Measurements from ENCODE around the gene CNDP2.

Gene CNDP2

GRCh38 chr18:74531043-74531442 is 34.9 kb downstream of the CNDP2 start:
- Histone ChIP-seq H4K5ac (ENCODE audit: low read length) (no peak overlapping the region), H2BK15ac (replicated peaks; ENCODE audit: low read depth) (no peak overlapping the region), H3K4me1 (ENCODE audit: control insufficient read depth, low read depth, low read length) (no peaks in the 10 kb centered on the region), H3K56ac (ENCODE audit: low read length) (no peak overlapping the region), H3K27me3 (ENCODE audit: insufficient read depth, low read length, poor library complexity) (no peaks in the 10 kb centered on the region), H2BK120ac (ENCODE audit: low read depth, low read length) (no peak overlapping the region), H3K9ac (ENCODE audit: low read length) (no peak overlapping the region), H3K4me3 (ENCODE audit: low read length) (no peak overlapping the region), H3K27ac (ENCODE audit: low read depth, low read length) (no peak overlapping the region), H3K4ac (ENCODE audit: low read depth, low read length) (no peak overlapping the region), H2AK5ac (ENCODE audit: low read length) (no peak overlapping the region), H3K36me3 (ENCODE audit: control insufficient read depth, insufficient read depth, low read length) (no peaks in the 10 kb centered on the region), H3K79me2 (ENCODE audit: control insufficient read depth, insufficient read depth, low read length) (no peaks in the 10 kb centered on the region), H3K23ac (ENCODE audit: low read length) (no peak overlapping the region), H2BK5ac (ENCODE audit: low read length) (no peak overlapping the region), H3K4me2 (ENCODE audit: low read length) (no peak overlapping the region), H4K8ac (ENCODE audit: low read depth, low read length) (no peak overlapping the region), H3K79me1 (ENCODE audit: low read length) (no peaks in the 10 kb centered on the region), H3K18ac (ENCODE audit: low read length) (no peak overlapping the region)
- no CpG with 5 or more reads among the region's 7 CpGs for WGBS (ENCODE audit: extremely low coverage, insufficient coverage, low lambda C conversion rate)
- no peak for DNase-seq

- no peak overlapping the region for H3K27ac ChIP-seq (ENCODE audit: low read depth, low read length)
- H3K36me3 ChIP-seq (ENCODE audit: control insufficient read depth, insufficient read depth, low read length), result no peaks in the 10 kb centered on the region
- H3K79me1 ChIP-seq (ENCODE audit: low read length), result no peaks in the 10 kb centered on the region
- no peaks in the 10 kb centered on the region for H3K4me1 ChIP-seq (ENCODE audit: control insufficient read depth, low read depth, low read length)
- H3K27me3 ChIP-seq (ENCODE audit: insufficient read depth, low read length, poor library complexity), result no peaks in the 10 kb centered on the region
- WGBS (ENCODE audit: extremely low coverage, insufficient coverage, low lambda C conversion rate), result no CpG with 5 or more reads among the region's 9 CpGs
- H3K18ac ChIP-seq (ENCODE audit: low read length), result no peak overlapping the region
- no peak overlapping the region for H3K56ac ChIP-seq (ENCODE audit: low read length)
- H2AK5ac ChIP-seq (ENCODE audit: low read length), result no peak overlapping the region
- no peaks in the 10 kb centered on the region for H3K79me2 ChIP-seq (ENCODE audit: control insufficient read depth, insufficient read depth, low read length)
- no peak for DNase-seq
- H3K4me3 ChIP-seq (ENCODE audit: low read length), result no peak overlapping the region
- peak overlapping the region; percentile 9 for H3K23ac ChIP-seq (ENCODE audit: low read length)
- H2BK5ac ChIP-seq (ENCODE audit: low read length), result no peak overlapping the region
- H3K9ac ChIP-seq (ENCODE audit: low read length), result no peak overlapping the region
- no peak overlapping the region for H4K5ac ChIP-seq (ENCODE audit: low read length)
- no peak overlapping the region for H2BK120ac ChIP-seq (ENCODE audit: low read depth, low read length)
- H3K4me2 ChIP-seq (ENCODE audit: low read length), result no peak overlapping the region
- H2BK15ac ChIP-seq (replicated peaks; ENCODE audit: low read depth), result no peak overlapping the region
- no peak overlapping the region for H3K4ac ChIP-seq (ENCODE audit: low read depth, low read length)
- no peak overlapping the region for H4K8ac ChIP-seq (ENCODE audit: low read depth, low read length)
Observed at GRCh38 chr18:74532511-74533025, 36.4 kb downstream of the CNDP2 start.

- no peak overlapping the region for H3K56ac ChIP-seq (ENCODE audit: low read length)
- no CpG with 5 or more reads among the region's 12 CpGs for WGBS (ENCODE audit: extremely low coverage, insufficient coverage, low lambda C conversion rate)
Observed at GRCh38 chr18:74533666-74534065, 37.5 kb downstream of the CNDP2 start.

GRCh38 chr18:74534150-74534969 is 38.2 kb downstream of the CNDP2 start, which contains the start of gene CNDP1:
Gene CNDP1 (plus strand): TSS chr18:74534500. CDS start chr18:74534668, 168 bp downstream.
- no peak within 1 kb of the TSS for H3K56ac ChIP-seq (ENCODE audit: low read length)
- no peaks in the 10 kb centered on the region for H3K79me1 ChIP-seq (ENCODE audit: low read length)
- H3K79me2 ChIP-seq (ENCODE audit: control insufficient read depth, insufficient read depth, low read length), result no peaks in the 10 kb centered on the region
- H4K8ac ChIP-seq (ENCODE audit: low read depth, low read length), result no peak within 1 kb of the TSS
- no peak within 1 kb of the TSS for H3K4me2 ChIP-seq (ENCODE audit: low read length)
- H3K4ac ChIP-seq (ENCODE audit: low read depth, low read length), result no peak within 1 kb of the TSS
- H3K27me3 ChIP-seq (ENCODE audit: insufficient read depth, low read length, poor library complexity), result no peaks in the 10 kb centered on the region
- no peak within 1 kb of the TSS for H2AK5ac ChIP-seq (ENCODE audit: low read length)
- H2BK5ac ChIP-seq (ENCODE audit: low read length), result no peak within 1 kb of the TSS
- H3K27ac ChIP-seq (ENCODE audit: low read depth, low read length), result no peak within 1 kb of the TSS
- no peak within 1 kb of the TSS for H3K9ac ChIP-seq (ENCODE audit: low read length)
- H4K5ac ChIP-seq (ENCODE audit: low read length), result no peak within 1 kb of the TSS
- H3K4me3 ChIP-seq (ENCODE audit: low read length), result no peak within 1 kb of the TSS
- no peak within 1 kb of the TSS for H3K18ac ChIP-seq (ENCODE audit: low read length)
- no CpG with 5 or more reads among the region's 21 CpGs for WGBS (ENCODE audit: extremely low coverage, insufficient coverage, low lambda C conversion rate)
- H3K23ac ChIP-seq (ENCODE audit: low read length), result no peak within 1 kb of the TSS
- DNase-seq, result no peak
- H2BK120ac ChIP-seq (ENCODE audit: low read depth, low read length), result no peak within 1 kb of the TSS
- no peaks in the 10 kb centered on the region for H3K36me3 ChIP-seq (ENCODE audit: control insufficient read depth, insufficient read depth, low read length)
- H2BK15ac ChIP-seq (replicated peaks; ENCODE audit: low read depth), result no peak within 1 kb of the TSS
- no peaks in the 10 kb centered on the region for H3K4me1 ChIP-seq (ENCODE audit: control insufficient read depth, low read depth, low read length)

More at GRCh38 chr18:74533666-74534065, 37.5 kb downstream of the CNDP2 start:
- Histone ChIP-seq H2BK15ac (replicated peaks; ENCODE audit: low read depth) (no peak overlapping the region), H4K8ac (ENCODE audit: low read depth, low read length) (no peak overlapping the region), H3K4ac (ENCODE audit: low read depth, low read length) (no peak overlapping the region), H3K4me1 (ENCODE audit: control insufficient read depth, low read depth, low read length) (no peaks in the 10 kb centered on the region), H3K27me3 (ENCODE audit: insufficient read depth, low read length, poor library complexity) (no peaks in the 10 kb centered on the region), H3K27ac (ENCODE audit: low read depth, low read length) (no peak overlapping the region), H2AK5ac (ENCODE audit: low read length) (no peak overlapping the region), H3K79me1 (ENCODE audit: low read length) (no peaks in the 10 kb centered on the region), H3K4me2 (ENCODE audit: low read length) (no peak overlapping the region), H4K5ac (ENCODE audit: low read length) (no peak overlapping the region), H3K36me3 (ENCODE audit: control insufficient read depth, insufficient read depth, low read length) (no peaks in the 10 kb centered on the region), H3K9ac (ENCODE audit: low read length) (no peak overlapping the region), H3K79me2 (ENCODE audit: control insufficient read depth, insufficient read depth, low read length) (no peaks in the 10 kb centered on the region), H3K23ac (ENCODE audit: low read length) (no peak overlapping the region), H2BK5ac (ENCODE audit: low read length) (no peak overlapping the region), H3K4me3 (ENCODE audit: low read length) (no peak overlapping the region), H2BK120ac (ENCODE audit: low read depth, low read length) (no peak overlapping the region), H3K18ac (ENCODE audit: low read length) (no peak overlapping the region)
- DNase-seq, result peak; percentile 45

- Histone ChIP-seq H3K79me1 (ENCODE audit: low read length) (no peaks in the 10 kb centered on the region), H4K8ac (ENCODE audit: low read depth, low read length) (no peak overlapping the region), H3K27ac (ENCODE audit: low read depth, low read length) (no peak overlapping the region), H3K9ac (ENCODE audit: low read length) (no peak overlapping the region), H3K23ac (ENCODE audit: low read length) (no peak overlapping the region), H2BK15ac (replicated peaks; ENCODE audit: low read depth) (no peak overlapping the region), H3K4ac (ENCODE audit: low read depth, low read length) (no peak overlapping the region), H2BK5ac (ENCODE audit: low read length) (no peak overlapping the region), H3K4me2 (ENCODE audit: low read length) (no peak overlapping the region), H3K36me3 (ENCODE audit: control insufficient read depth, insufficient read depth, low read length) (no peaks in the 10 kb centered on the region), H3K4me1 (ENCODE audit: control insufficient read depth, low read depth, low read length) (no peaks in the 10 kb centered on the region), H3K79me2 (ENCODE audit: control insufficient read depth, insufficient read depth, low read length) (no peaks in the 10 kb centered on the region), H2AK5ac (ENCODE audit: low read length) (no peak overlapping the region), H3K4me3 (ENCODE audit: low read length) (no peak overlapping the region), H3K18ac (ENCODE audit: low read length) (no peak overlapping the region), H4K5ac (ENCODE audit: low read length) (no peak overlapping the region), H3K27me3 (ENCODE audit: insufficient read depth, low read length, poor library complexity) (no peaks in the 10 kb centered on the region), H3K56ac (ENCODE audit: low read length) (no peak overlapping the region), H2BK120ac (ENCODE audit: low read depth, low read length) (no peak overlapping the region)
- no CpG with 5 or more reads among the region's 9 CpGs for WGBS (ENCODE audit: extremely low coverage, insufficient coverage, low lambda C conversion rate)
- DNase-seq, result no peak
Observed at GRCh38 chr18:74534981-74535649, 39.0 kb downstream of the CNDP2 start.

Measured in mesendoderm (in vitro differentiated cells).